Brain microvascular endothelial cell (primary cell): ENCODE data around the gene TRIM7.

ENCODE experiments used
- DNase-seq: peaks from one replicate; pipeline ENCODE4 v3.0.0-alpha.2; 2020
- H3K27ac ChIP-seq: fragments of 250-450 bp; sonication (Bioruptor Pico); 2 replicates; pipeline ENCODE4 v1.5.1; 2020; ENCODE audit warnings: mild to moderate bottlenecking, moderate library complexity
- H3K27me3 ChIP-seq: fragments of 250-450 bp; sonication (Bioruptor Pico); replicated peaks from 2 replicates; pipeline ENCODE4 v1.5.1; 2020; ENCODE audit warnings: mild to moderate bottlenecking
- H3K36me3 ChIP-seq: fragments of 250-450 bp; sonication (Bioruptor Pico); replicated peaks from 2 replicates; pipeline ENCODE4 v1.5.1; 2020; ENCODE audit warnings: mild to moderate bottlenecking
- H3K4me3 ChIP-seq: 2 replicates; pipeline ENCODE4 v1.5.1; 2011; ENCODE audit warnings: low read depth, mild to moderate bottlenecking, control low read depth, low read length, moderate library complexity
- CTCF ChIP-seq: IDR thresholded peaks from 2 replicates; pipeline ENCODE4 v1.5.1; 2011; ENCODE audit warnings: low read depth, mild to moderate bottlenecking, moderate library complexity, low read length, control low read depth, inconsistent platforms; ENCODE audit errors: missing control alignments
- in situ Hi-C: cut with HindIII; loops from 2 replicates; pipeline ENCODE4 v1.10.0; 2017; ENCODE audit warnings: low sequenced_read_pairs, low pct_ligation_motif_present

The TRIM7 gene

GRCh38 chr5:181221792-181222629 lies 17.0 kb upstream of the TRIM7 start:
- TF ChIP-seq CTCF: no peak
- Histone ChIP-seq H3K36me3 (no peaks in the 10 kb centered on the region), H3K4me3 (peak overlapping the region; percentile 86), H3K27me3 (no peaks in the 10 kb centered on the region), H3K27ac (peak overlapping the region; percentile 81)
- in situ Hi-C loops: no loop called here
- DNase-seq: peak; percentile 96

- no peak for TF ChIP-seq CTCF
- peak overlapping the region; percentile 20 for H3K4me3 ChIP-seq
- DNase-seq: no peak
Measured at GRCh38 chr5:181221105-181221791, 16.3 kb upstream of the TRIM7 start.

GRCh38 chr5:181220178-181220515 lies 15.2 kb upstream of the TRIM7 start:
- in situ Hi-C loops: no loop called here
- no peak for TF ChIP-seq CTCF
- H3K4me3 ChIP-seq: no peak overlapping the region
- H3K27ac ChIP-seq: no peak overlapping the region
- H3K36me3 ChIP-seq: no peaks in the 10 kb centered on the region
- no peaks in the 10 kb centered on the region for H3K27me3 ChIP-seq
- no peak for DNase-seq

More at GRCh38 chr5:181221105-181221791, 16.3 kb upstream of the TRIM7 start:
- Histone ChIP-seq H3K27me3 (no peaks in the 10 kb centered on the region), H3K36me3 (no peaks in the 10 kb centered on the region), H3K27ac (no peak overlapping the region)
- in situ Hi-C loops: no loop called here

- Histone ChIP-seq H3K27me3 (no peaks in the 10 kb centered on the region), H3K36me3 (no peaks in the 10 kb centered on the region), H3K27ac (no peak overlapping the region), H3K4me3 (no peak overlapping the region)
- in situ Hi-C loops: no loop called here
- DNase-seq: no peak
- no peak for TF ChIP-seq CTCF
Measured at GRCh38 chr5:181219262-181220177, 14.5 kb upstream of the TRIM7 start.

GRCh38 chr5:181218795-181219124 lies 13.8 kb upstream of the TRIM7 start:
- H3K27ac ChIP-seq: no peak overlapping the region
- DNase-seq: no peak
- in situ Hi-C loops: no loop called here
- H3K36me3 ChIP-seq: no peaks in the 10 kb centered on the region
- peak overlapping the region; percentile 52 for H3K4me3 ChIP-seq
- no peaks in the 10 kb centered on the region for H3K27me3 ChIP-seq
- TF ChIP-seq CTCF: no peak
